Measurements from ENCODE around the gene PTGES3. TPM values are rescaled to one million over a fixed set of nuclear protein-coding genes. Genes with fewer than 3 reads are reported as not detected.

Gene PTGES3
- total RNA-seq, 1 experiment from 2014 or later, result 404 TPM

GRCh38 chr12:56724972-56725722, 37.1 kb upstream of the PTGES3 start, which contains the start of gene NACA (continued):
- TF ChIP-seq YY1 (IDR thresholded peaks at IDR 0.05; ENCODE audit: extremely low read depth, insufficient replicate concordance, low read depth, low read length) (peak; percentile 97), SRF (IDR thresholded peaks at IDR 0.05; ENCODE audit: low read depth) (no peak), ZFX (IDR thresholded peaks at IDR 0.05) (peak; percentile 64; the same call in 1 of the 2 replicates), ZNF274 (IDR thresholded peaks at IDR 0.05; ENCODE audit: low read depth, low read length) (no peak), JUND (IDR thresholded peaks at IDR 0.05) (no peak)

GRCh38 chr12:56724701-56724971, 36.6 kb upstream of the PTGES3 start:
- peak overlapping the region; percentile 92 to 99 for H3K4me3 ChIP-seq (replicated peaks in 1 of 2; ENCODE audit: low read depth in 1 of 2, low read length in 2 of 2)
- CTCF ChIA-PET, result no interaction called here
- peaks cover 15 to 51% of the 10 kb centered on the region in 2 experiments for H3K36me3 ChIP-seq (ENCODE audit: control insufficient read depth in 1 of 2, insufficient read depth in 2 of 2, low read length in 2 of 2)
- H3K9me3 ChIP-seq (ENCODE audit: control insufficient read depth in 1 of 2, insufficient read depth in 1 of 2, low read depth in 1 of 2, low read length in 2 of 2), result no peaks in the 10 kb centered on the region
- H4K20me1 ChIP-seq (ENCODE audit: insufficient read depth), result peaks cover 32% of the 10 kb centered on the region; the same call in 1 of the 2 replicates
- intact Hi-C loops (cut with micrococcal nuclease), result loop anchor here (2.0 kb wide), 1 partner anchor 36 kb away; the partner anchor contains the start of gene PTGES3
- peak overlapping the region; percentile 99 for H3K9ac ChIP-seq (ENCODE audit: low read length)
- DNase-seq (ENCODE audit: low read depth, low spot score), result no peak
- H2AFZ ChIP-seq (ENCODE audit: low read depth, low read length, poor library complexity, severe bottlenecking), result no peak overlapping the region
- peak overlapping the region; percentile 91 for H3K27ac ChIP-seq (ENCODE audit: low read depth, low read length)
- no peaks in the 10 kb centered on the region for H3K27me3 ChIP-seq (ENCODE audit: insufficient read depth, low read length)
- POLR2A ChIA-PET, result interaction anchor here (1.0 to 1.8 kb wide), 4 partner anchors 9 to 86 kb away, joined by 3 to 31 read pairs (median 6); partner anchors contain the start of gene PTGES3
- ATAC-seq, result peak; percentile 4; the same call in 1 of the 2 replicates
- BruUV-seq (replicated peaks), result TSS peak; percentile 71
- peaks cover 55% of the 10 kb centered on the region for H3K79me2 ChIP-seq (ENCODE audit: insufficient read depth, low read length)
- H3K4me2 ChIP-seq (ENCODE audit: low read length), result peak overlapping the region; percentile 85
- H3K9me2 ChIP-seq (ENCODE audit: insufficient read depth), result no peaks in the 10 kb centered on the region
- H3K4me1 ChIP-seq (ENCODE audit: control insufficient read depth in 1 of 2, insufficient read depth in 2 of 2, low read length in 2 of 2), result peaks cover 21 to 42% of the 10 kb centered on the region in 2 experiments; a peak in 3 of 4 replicates
- RAD21 ChIA-PET (ENCODE audit: low non-redundant PET in 1 of 2, low total read pairs in 2 of 2, uncharacterized antibody in 2 of 2, unreplicated experiment in 2 of 2), result no interaction called here
- TF ChIP-seq ZFX (IDR thresholded peaks at IDR 0.05) (no peak), SRF (IDR thresholded peaks at IDR 0.05; ENCODE audit: low read depth) (no peak), FOSL1 (IDR thresholded peaks at IDR 0.05; ENCODE audit: low read depth) (no peak; the same call in 1 of the 2 replicates), YY1 (IDR thresholded peaks at IDR 0.05; ENCODE audit: extremely low read depth, insufficient replicate concordance, low read depth, low read length) (no peak), ZNF274 (IDR thresholded peaks at IDR 0.05; ENCODE audit: low read depth, low read length) (no peak), RAD21 (IDR thresholded peaks at IDR 0.05; ENCODE audit: low read depth) (no peak), CTCF (IDR thresholded peaks at IDR 0.05 in 2 of 3, conservative IDR thresholded peaks at IDR 0.05 in 1 of 3; ENCODE audit: borderline replicate concordance in 1 of 3, insufficient read depth in 1 of 3, low read depth in 2 of 3, low read length in 2 of 3) (no peak), EZH2 (IDR thresholded peaks at IDR 0.05) (no peak), CBX3 (IDR thresholded peaks at IDR 0.05; ENCODE audit: low read depth) (no peak), MAX (IDR thresholded peaks at IDR 0.05) (no peak), ZBTB33 (IDR thresholded peaks at IDR 0.05; ENCODE audit: extremely low read depth, insufficient replicate concordance, low read length) (no peak), EZH2phosphoT487 (IDR thresholded peaks at IDR 0.05; ENCODE audit: borderline replicate concordance) (no peak), JUND (IDR thresholded peaks at IDR 0.05) (no peak), REST (IDR thresholded peaks at IDR 0.05; ENCODE audit: low read depth) (no peak), SIN3A (IDR thresholded peaks at IDR 0.05; ENCODE audit: low read depth) (no peak; the same call in 1 of the 2 replicates), CEBPB (IDR thresholded peaks at IDR 0.05; ENCODE audit: low read depth) (no peak)
